Left renal cortex interstitium (tissue), 4 donors: ENCODE data around the gene OR52H1. TPM values are rescaled to one million over a fixed set of nuclear protein-coding genes. Genes with fewer than 3 reads are reported as not detected.

Experiments
- DNase-seq, 4 donors: peaks; one replicate each; pipeline ENCODE4 v3.0.0-alpha.2; 2013; ENCODE audit warnings: low read depth in 4 of 4, low spot score in 2 of 4, missing footprints in 1 of 4
- polyA plus RNA-seq, 4 donors: library from polyadenylated mRNA; unstranded; fragments of 120-200 nt; gene quantifications; one replicate each; pipeline ENCODE4 v1.2.1, GENCODE V29; 2013; ENCODE audit not compliant: insufficient read length in 4 of 4

Gene OR52H1
- polyA plus RNA-seq, 4 donors, result not detected

DNA sequence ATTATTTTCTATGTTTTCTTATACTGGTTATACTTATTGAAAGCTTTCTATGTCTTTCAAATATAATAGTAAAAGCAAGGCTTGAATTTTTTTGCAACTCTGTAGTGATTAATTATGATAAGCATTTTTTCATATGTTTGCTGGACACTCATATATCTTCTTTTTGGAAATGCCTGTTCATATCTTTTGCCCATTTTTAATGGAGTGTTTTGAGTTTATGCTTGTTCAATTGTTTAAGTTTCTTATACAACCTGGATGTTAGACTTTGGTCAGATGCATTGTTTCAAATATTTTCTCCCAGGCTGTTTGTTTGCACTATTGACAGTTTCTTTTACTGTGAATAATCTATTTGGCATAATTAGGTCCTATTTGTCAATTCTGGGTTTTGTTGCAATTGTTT, 11.9 kb downstream of the OR52H1 start:
- DNase-seq, result no peak

DNA sequence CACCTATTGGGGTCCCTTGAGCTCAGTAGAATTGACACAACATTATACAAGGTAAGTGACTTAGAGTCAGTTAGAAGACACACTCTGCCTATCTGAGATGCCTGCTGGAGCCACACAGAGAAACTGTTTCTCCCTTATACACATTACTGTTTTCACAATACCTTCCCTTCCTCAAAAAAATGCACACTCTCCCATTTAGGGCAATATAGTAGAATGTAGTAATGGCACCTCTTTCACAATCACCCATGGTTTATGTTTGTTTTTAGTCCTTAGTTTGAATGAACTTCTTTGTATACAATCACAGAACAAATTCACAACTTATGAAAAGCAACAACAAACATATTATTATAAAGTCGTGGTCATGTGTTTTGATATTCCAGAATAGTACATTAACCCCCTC, 14.3 kb downstream of the OR52H1 start:
- no peak for DNase-seq

- no peak for DNase-seq
Measured at GRCh38 chr11:5531053-5531831, 17.1 kb downstream of the OR52H1 start.

DNA sequence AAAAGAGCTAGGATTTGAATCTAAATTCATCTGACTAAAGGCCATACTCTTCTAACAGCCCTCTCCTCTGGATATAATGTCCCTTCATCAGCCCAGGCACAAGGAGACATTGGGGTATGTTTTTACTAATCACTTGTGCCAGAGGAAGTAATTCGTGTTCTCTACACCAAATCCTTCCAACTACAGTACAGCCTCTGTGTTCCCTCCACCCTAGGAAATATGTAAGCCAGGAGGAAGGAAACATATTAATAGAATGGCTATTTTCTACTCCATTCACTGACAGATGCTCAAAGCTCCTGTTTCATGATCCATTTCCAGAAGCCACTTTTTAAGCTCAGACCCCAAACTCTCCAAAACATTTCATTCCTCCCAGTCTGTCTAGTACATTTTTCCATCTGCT, 19.8 kb downstream of the OR52H1 start:
- no peak for DNase-seq

GRCh38 chr11:5527716-5528115, 20.6 kb downstream of the OR52H1 start:
- DNase-seq, result no peak

DNA sequence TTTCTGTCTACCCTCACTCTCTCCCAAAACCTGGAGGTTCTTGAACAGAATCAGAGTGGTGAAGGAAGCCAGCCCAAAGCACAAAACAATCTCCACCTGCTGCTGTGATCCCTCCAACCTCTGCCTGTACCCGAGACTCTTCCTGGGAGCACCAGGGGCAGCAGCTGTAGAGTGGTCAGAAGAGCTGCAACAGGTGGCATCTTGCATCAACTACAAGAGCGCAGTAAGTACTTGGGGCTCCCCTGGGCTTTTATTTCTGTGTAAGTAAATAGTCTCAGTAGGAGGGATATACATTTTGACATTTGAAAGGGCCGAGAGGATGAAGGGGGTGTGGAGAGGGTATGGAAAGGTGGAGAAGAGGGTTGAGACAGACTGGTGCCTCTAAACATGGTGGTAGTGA, 23.6 kb downstream of the OR52H1 start:
- no peak for DNase-seq

DNA sequence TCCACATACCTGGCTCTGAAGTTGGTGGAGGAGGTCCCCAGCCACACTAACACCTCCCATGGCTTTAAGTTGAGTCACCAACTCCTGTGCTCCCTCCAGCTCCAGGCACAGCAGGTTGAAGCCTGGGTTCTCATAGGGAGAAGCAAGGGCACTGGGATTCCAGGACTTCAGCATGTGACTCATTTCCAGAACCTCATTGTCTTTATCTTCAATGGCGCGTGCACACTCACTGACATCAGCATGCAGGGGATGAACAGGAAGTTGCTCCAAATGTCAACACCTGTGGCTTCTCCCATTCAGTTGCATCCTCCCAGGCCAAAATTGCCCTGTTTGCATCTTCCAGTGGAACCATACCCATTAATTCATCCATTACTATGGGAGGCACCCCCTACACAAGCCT, 26.0 kb downstream of the OR52H1 start:
- DNase-seq, result no peak

GRCh38 chr11:5521540-5521939, 26.8 kb downstream of the OR52H1 start:
- no peak for DNase-seq

- no peak for DNase-seq
Measured at GRCh38 chr11:5516599-5516998, 31.7 kb downstream of the OR52H1 start, which contains the start of gene UBQLNL. Gene UBQLNL (minus strand): TSS chr11:5516699. CDS start chr11:5516441, 258 bp downstream.

GRCh38 chr11:5514841-5515240, 33.5 kb downstream of the OR52H1 start:
- no peak for DNase-seq

DNA sequence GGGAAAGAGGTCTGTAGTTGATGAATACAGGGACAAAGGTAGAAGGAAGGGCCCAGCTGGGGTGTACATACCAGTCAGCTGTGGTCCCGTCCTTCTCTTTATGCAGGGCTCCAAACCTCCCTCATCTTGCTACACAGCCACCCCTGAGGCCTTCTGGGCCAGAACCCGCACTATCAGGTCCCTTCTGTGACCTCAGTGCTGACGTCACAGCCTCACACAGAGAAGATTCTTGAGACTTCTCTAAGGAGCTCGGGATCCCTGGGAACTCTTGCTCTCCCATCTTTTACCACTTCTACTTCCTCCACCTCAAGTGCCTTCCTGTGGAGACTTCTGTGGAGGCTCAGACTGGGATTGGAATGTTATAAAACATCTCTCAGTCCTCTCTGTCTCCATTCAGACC, 38.5 kb downstream of the OR52H1 start, which contains the start of gene UBQLN3:
Gene UBQLN3, minus strand, starts transcription at position 155 of the 400 bp plus-strand sequence. CDS start 399 bp downstream, outside the sequence.
- DNase-seq, result no peak

DNA sequence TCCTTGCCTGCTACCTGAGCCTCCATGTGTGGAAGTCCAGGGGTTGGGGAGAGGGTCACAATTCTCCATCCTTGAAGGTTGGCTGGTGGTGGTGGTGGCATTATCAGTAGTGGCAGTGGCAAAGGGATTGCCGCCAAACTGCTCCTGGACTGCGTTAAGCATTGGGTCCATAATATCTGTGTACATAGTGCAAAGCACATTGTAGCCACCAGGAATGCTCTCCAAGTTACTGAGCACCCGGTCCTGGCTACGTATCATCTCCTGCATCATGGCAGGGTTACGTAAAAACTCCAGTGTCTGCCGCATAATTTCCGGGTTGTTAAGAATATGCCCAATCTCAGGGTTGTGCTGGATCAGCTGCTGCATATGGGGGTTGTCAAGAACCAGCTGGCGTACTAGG, 39.7 kb downstream of the OR52H1 start:
- DNase-seq, result no peak

DNA sequence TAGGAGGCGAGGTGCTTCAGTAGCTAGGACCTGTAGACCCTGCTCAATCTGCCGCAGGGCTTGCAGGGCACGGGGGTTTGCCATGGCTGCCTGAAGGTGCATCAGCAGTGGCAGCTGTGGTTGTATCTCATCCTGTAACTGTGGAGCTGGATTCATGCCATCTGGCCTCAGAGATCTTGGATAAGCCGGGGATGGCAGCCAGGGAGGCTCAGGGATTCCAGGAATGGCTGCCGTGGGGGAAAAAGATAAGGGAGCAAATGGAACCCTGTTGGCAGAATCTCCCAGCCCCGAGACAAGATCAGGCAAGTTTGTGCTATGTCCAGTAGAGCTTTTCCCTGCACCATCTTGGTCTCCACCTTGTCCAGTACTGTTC, 40.4 kb downstream of the OR52H1 start:
- no peak for DNase-seq

- no peak for DNase-seq
Measured at GRCh38 chr11:5507177-5507932, 41.0 kb downstream of the OR52H1 start.

- DNase-seq, result no peak
Measured at GRCh38 chr11:5505363-5506048, 42.8 kb downstream of the OR52H1 start.

DNA sequence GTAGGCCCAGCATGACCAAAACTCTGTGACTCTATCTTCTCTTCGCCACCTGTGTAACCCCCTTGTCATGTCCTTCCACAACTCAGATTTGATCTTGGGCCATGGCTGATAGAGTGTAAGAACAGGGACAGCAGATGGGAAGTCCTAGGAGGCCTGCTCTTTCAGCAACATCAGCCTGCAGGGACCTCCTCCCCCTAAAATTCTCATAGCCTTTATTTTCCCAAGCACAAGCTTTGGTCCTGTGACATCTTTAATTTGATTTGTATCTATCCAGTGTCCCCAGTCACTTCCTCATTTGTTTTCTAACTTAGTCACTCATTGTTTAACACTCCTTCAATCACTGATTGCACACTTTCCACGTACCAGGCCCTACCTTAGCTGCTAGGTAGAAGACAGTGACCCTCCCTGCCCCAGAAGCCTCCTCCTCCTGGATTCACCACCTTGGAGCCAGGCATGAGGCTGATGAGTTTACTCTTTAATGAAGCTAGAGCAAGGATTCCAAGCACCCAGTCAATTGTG, 43.9 kb downstream of the OR52H1 start:
- DNase-seq, result peak in 1 of 4 donors; percentile 1

DNA sequence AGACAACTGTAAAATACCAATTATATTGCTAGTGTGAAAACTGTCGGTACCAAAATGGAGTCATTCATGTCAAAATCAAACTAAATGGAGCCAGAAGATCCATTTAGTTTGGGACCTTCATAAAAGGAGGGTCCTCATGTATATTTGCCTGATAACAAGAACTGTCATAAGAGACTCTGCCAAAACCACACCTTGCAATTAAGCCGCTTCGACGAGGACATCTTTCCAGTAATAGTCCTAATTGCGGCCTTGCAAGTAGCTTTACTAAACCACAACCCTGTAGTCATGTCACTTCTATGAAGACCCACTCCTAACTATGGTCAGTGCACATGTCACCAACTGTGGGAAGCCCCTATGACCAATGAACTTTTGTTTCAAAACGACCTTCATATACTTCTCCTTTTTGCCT, 47.9 kb downstream of the OR52H1 start:
- no peak for DNase-seq

GRCh38 chr11:5499671-5500070, 48.7 kb downstream of the OR52H1 start:
- no peak for DNase-seq
